Measurements from ENCODE around the gene SH3RF1. TPM values are rescaled to one million over a fixed set of nuclear protein-coding genes. Genes with fewer than 3 reads are reported as not detected.

The SH3RF1 gene
- total RNA-seq, 1 experiment from 2014 or later = 16.6 TPM

GRCh38 chr4:169117591-169118081 lies 153.1 kb downstream of the SH3RF1 start:
- no peak overlapping the region for H3K4me3 Mint-ChIP-seq
- ChIA-PET POLR2A (no interaction called here), CTCF (no interaction called here)
- ATAC-seq (no peak), DNase-seq (ENCODE audit: low spot score) (no peak)
- H3K27me3 Mint-ChIP-seq (ENCODE audit: low read depth) = no peaks in the 10 kb centered on the region
- TF ChIP-seq NR1H2 (CRISPR knock-in tag; IDR thresholded peaks at IDR 0.05) (no peak), JUN (CRISPR knock-in tag; IDR thresholded peaks at IDR 0.05) (no peak), SOX15 (CRISPR knock-in tag; IDR thresholded peaks at IDR 0.05) (no peak), ARID4B (CRISPR knock-in tag; IDR thresholded peaks at IDR 0.05; ENCODE audit: borderline replicate concordance) (no peak), RELA (CRISPR knock-in tag; IDR thresholded peaks at IDR 0.05; ENCODE audit: borderline replicate concordance) (no peak), ATF6 (CRISPR knock-in tag; IDR thresholded peaks at IDR 0.05) (no peak), NFATC4 (CRISPR knock-in tag; IDR thresholded peaks at IDR 0.05) (no peak), RORB (CRISPR knock-in tag; IDR thresholded peaks at IDR 0.05) (no peak), ELF4 (CRISPR knock-in tag; IDR thresholded peaks at IDR 0.05; ENCODE audit: low read depth) (no peak), KAT7 (CRISPR knock-in tag; IDR thresholded peaks at IDR 0.05; ENCODE audit: borderline replicate concordance) (no peak), ZSCAN18 (CRISPR knock-in tag; IDR thresholded peaks at IDR 0.05) (no peak), IRF2 (CRISPR knock-in tag; IDR thresholded peaks at IDR 0.05; ENCODE audit: borderline replicate concordance, low read depth) (no peak), ZNF423 (CRISPR knock-in tag; IDR thresholded peaks at IDR 0.05) (no peak), AFF4 (CRISPR knock-in tag; IDR thresholded peaks at IDR 0.05; ENCODE audit: borderline replicate concordance) (no peak), ETV6 (CRISPR knock-in tag; IDR thresholded peaks at IDR 0.05) (no peak), ZMAT4 (CRISPR knock-in tag; IDR thresholded peaks at IDR 0.05) (no peak)
- H3K27ac Mint-ChIP-seq = no peak overlapping the region
- H3K9me3 Mint-ChIP-seq = peaks cover 4% of the 10 kb centered on the region
- peaks cover 12% of the 10 kb centered on the region for H3K4me1 Mint-ChIP-seq
- H3K36me3 Mint-ChIP-seq = peaks cover 32% of the 10 kb centered on the region
